GM12874 (cell line): Measurements from ENCODE around the gene GDPD5.

Experiments used
- TF ChIP-seq, protein P1 (sequence below): IDR thresholded peaks from 2 replicates; pipeline ENCODE4 v1.5.1; 2011; ENCODE audit warnings: low read depth, mild to moderate bottlenecking, control low read depth, low read length, moderate library complexity; ENCODE audit not compliant: insufficient read depth

Gene GDPD5

DNA sequence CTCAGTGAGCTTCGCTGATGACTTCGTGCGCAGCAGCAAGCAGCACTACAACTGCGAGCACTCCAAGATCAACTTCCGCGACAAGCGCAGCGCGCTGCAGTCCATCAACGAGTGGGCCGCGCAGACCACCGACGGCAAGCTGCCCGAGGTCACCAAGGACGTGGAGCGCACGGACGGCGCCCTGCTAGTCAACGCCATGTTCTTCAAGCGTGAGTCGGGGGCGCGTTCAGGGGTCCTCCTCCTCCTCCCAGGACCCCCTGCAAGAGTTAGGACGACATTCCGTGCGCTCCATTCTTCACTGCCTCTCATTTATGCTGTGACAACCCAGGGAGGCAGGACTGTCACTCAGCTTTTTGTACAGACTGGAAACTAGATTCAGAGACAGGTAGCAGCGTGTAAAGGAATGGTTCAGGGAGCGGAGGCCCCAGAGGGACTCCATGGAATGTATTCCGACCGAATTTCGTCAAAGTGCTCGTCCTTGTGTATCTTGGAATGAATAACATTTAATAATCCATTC is 41.1 kb upstream of the GDPD5 start:
- TF ChIP-seq, protein P1, sequence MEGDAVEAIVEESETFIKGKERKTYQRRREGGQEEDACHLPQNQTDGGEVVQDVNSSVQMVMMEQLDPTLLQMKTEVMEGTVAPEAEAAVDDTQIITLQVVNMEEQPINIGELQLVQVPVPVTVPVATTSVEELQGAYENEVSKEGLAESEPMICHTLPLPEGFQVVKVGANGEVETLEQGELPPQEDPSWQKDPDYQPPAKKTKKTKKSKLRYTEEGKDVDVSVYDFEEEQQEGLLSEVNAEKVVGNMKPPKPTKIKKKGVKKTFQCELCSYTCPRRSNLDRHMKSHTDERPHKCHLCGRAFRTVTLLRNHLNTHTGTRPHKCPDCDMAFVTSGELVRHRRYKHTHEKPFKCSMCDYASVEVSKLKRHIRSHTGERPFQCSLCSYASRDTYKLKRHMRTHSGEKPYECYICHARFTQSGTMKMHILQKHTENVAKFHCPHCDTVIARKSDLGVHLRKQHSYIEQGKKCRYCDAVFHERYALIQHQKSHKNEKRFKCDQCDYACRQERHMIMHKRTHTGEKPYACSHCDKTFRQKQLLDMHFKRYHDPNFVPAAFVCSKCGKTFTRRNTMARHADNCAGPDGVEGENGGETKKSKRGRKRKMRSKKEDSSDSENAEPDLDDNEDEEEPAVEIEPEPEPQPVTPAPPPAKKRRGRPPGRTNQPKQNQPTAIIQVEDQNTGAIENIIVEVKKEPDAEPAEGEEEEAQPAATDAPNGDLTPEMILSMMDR: no peak

- TF ChIP-seq, protein P1: no peak
Observed at GRCh38 chr11:75565916-75566762, 40.4 kb upstream of the GDPD5 start.

GRCh38 chr11:75565221-75565814 is 39.6 kb upstream of the GDPD5 start:
- TF ChIP-seq, protein P1: no peak

- TF ChIP-seq, protein P1: no peak
Observed at GRCh38 chr11:75563978-75564552, 38.3 kb upstream of the GDPD5 start.

DNA sequence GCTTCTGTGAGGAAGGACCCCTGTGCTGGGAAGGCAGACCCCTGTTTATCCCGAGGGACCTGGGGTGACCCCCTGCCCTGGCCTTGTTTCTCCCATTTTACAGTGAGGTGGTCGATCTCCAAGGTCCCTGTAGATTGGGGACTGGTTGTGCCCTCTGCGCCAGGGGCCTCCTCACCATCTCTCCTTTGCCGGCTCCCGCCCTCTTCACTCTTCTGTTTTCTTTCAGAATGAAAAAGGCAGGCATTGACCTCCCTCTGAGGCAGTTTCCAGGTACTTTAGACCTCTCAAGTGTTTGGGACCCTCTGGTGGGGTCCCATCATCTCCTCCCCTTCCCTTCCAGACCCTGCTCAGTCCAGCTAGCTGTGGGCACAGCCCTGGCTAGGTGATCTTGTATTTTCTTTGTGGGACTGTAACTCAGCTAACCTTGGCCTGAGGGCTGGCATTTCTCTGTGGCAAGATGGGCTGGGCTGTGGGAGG is 37.8 kb upstream of the GDPD5 start:
- TF ChIP-seq, protein P1: no peak

DNA sequence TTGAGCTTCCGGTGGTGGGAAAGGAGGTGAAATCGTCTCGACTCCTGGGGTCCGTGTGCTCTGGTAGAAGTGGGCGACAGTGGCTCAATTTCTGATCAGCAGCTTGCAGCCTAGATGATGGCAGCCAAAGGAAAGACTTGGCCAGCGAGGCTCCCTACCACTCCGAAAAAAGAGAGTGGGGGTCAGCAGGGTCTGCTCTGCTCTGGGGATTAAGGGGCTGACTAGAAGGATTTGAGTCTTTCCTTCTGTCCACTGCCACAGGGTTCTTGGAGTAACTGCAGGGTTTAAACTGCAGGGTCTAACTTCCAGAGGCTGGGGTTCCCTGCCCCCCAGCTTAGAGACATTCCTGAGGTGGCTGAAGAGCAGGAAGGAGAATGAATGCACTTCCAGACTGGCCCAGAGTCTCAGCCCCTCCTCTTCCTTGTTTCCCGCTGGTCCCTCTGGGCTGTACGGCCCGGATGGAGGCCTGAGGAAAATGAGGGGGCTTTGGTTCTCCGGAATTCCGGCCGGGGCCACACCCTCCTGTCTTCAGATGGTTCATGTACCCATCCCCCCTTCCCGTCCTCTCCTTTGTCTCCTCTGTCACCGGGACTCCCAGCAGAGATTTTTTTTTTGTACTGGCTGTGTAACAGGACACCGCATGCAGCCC is 37.2 kb upstream of the GDPD5 start:
- TF ChIP-seq, protein P1: no peak
